GM23338 (cell line): ENCODE data around the gene APOL2.

ENCODE experiments used
- CREB1 ChIP-seq: fragments of 250-450 bp; sonication (Bioruptor Pico); IDR thresholded peaks from 2 replicates; pipeline ENCODE4 v1.5.0; 2020; ENCODE audit warnings: low read depth, mild to moderate bottlenecking, moderate library complexity
- TF ChIP-seq, protein P1 (sequence below), 2 experiments: fragments of 200-600 bp in 1 of 2; sonication (generic) in 1 of 2; conservative IDR thresholded peaks; 2 replicates each; pipeline versions ENCODE4 v1.5.1 to v1.6.1; 2016 to 2017; ENCODE audit warnings: antibody characterized with exemption in 2 of 2, low read depth in 2 of 2, mild to moderate bottlenecking in 2 of 2, moderate library complexity in 1 of 2
- TF ChIP-seq, protein P2 (sequence below): IDR thresholded peaks from one replicate; pipeline ENCODE4 v1.6.1; 2018; ENCODE audit warnings: antibody characterized with exemption; ENCODE audit not compliant: unreplicated experiment

DNA sequence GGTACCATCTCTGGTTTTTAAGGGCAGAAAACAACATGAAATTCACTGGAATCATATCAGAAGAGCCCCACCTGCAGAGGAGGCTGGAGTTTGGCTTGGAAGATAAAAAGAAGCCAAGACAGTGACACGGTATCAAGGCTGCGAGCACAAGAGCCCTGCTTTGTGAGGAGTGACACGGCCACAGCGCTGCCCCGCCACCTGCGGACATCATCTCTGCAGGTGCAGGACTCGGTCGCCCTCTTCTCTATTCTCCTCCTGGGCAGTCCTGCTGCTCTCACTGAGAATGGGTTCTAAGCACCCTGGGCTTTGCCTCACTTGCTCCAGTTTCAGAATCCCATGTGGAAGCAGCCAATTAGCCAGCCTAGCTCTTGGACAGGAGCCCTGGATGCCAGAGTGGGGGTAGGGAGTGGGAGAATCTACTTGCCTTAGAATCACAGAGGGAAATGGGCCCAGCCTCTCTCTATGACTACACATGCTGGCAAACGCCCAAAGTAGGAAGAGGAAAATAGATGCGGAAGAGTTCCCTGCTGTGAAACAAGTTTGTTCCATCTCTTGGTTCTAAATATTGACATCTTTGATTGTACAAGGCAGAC is 54.8 kb downstream of the APOL2 start:
- TF ChIP-seq, protein P1, sequence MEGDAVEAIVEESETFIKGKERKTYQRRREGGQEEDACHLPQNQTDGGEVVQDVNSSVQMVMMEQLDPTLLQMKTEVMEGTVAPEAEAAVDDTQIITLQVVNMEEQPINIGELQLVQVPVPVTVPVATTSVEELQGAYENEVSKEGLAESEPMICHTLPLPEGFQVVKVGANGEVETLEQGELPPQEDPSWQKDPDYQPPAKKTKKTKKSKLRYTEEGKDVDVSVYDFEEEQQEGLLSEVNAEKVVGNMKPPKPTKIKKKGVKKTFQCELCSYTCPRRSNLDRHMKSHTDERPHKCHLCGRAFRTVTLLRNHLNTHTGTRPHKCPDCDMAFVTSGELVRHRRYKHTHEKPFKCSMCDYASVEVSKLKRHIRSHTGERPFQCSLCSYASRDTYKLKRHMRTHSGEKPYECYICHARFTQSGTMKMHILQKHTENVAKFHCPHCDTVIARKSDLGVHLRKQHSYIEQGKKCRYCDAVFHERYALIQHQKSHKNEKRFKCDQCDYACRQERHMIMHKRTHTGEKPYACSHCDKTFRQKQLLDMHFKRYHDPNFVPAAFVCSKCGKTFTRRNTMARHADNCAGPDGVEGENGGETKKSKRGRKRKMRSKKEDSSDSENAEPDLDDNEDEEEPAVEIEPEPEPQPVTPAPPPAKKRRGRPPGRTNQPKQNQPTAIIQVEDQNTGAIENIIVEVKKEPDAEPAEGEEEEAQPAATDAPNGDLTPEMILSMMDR (conservative IDR thresholded peaks at IDR 0.05; ENCODE audit: low read depth in 2 of 2) = 0 out of 4 replicates have a peak, but pooled peaks of 1 of the 2 experiments have one; percentile 2
- no peak for TF ChIP-seq CREB1 (CRISPR knock-in tag)
- TF ChIP-seq, protein P2, sequence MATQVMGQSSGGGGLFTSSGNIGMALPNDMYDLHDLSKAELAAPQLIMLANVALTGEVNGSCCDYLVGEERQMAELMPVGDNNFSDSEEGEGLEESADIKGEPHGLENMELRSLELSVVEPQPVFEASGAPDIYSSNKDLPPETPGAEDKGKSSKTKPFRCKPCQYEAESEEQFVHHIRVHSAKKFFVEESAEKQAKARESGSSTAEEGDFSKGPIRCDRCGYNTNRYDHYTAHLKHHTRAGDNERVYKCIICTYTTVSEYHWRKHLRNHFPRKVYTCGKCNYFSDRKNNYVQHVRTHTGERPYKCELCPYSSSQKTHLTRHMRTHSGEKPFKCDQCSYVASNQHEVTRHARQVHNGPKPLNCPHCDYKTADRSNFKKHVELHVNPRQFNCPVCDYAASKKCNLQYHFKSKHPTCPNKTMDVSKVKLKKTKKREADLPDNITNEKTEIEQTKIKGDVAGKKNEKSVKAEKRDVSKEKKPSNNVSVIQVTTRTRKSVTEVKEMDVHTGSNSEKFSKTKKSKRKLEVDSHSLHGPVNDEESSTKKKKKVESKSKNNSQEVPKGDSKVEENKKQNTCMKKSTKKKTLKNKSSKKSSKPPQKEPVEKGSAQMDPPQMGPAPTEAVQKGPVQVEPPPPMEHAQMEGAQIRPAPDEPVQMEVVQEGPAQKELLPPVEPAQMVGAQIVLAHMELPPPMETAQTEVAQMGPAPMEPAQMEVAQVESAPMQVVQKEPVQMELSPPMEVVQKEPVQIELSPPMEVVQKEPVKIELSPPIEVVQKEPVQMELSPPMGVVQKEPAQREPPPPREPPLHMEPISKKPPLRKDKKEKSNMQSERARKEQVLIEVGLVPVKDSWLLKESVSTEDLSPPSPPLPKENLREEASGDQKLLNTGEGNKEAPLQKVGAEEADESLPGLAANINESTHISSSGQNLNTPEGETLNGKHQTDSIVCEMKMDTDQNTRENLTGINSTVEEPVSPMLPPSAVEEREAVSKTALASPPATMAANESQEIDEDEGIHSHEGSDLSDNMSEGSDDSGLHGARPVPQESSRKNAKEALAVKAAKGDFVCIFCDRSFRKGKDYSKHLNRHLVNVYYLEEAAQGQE = no peak
